GM19238 (cell line): Measurements from ENCODE around the gene DAO.
A peak's percentile ranks its signal among the peaks of the same experiment; 100 is the strongest.
"Not testable (repeated sequence)": the region's sequence is repeated elsewhere in the genome, so short reads cannot be mapped to it uniquely, and the experiment has no call there.

Source experiments
- DNase-seq: peaks from one replicate; pipeline ENCODE4 v3.0.0; 2011; ENCODE audit warnings: low spot score; ENCODE audit not compliant: insufficient read length

DAO gene

DNA sequence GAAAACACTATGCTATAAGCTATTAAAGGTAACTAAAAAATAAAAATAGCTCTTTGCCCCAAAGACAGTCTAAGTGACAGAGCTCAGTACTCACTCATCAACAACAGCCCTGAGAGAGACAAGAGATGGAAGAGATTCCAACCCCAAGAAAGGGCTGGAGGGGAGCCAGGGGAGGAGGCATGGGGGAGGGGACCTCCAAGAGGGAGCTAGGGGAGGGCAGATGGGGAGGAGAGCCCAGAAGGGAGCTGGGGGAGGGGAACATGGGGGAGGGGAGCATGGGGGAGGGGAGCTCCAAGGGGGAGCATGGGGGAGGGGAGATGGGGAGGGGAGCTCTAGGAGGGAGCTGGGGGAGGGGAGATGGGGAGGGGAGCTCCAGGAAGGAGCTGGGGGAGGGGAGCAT is 30.2 kb upstream of the DAO start:
- no peak for DNase-seq

DNA sequence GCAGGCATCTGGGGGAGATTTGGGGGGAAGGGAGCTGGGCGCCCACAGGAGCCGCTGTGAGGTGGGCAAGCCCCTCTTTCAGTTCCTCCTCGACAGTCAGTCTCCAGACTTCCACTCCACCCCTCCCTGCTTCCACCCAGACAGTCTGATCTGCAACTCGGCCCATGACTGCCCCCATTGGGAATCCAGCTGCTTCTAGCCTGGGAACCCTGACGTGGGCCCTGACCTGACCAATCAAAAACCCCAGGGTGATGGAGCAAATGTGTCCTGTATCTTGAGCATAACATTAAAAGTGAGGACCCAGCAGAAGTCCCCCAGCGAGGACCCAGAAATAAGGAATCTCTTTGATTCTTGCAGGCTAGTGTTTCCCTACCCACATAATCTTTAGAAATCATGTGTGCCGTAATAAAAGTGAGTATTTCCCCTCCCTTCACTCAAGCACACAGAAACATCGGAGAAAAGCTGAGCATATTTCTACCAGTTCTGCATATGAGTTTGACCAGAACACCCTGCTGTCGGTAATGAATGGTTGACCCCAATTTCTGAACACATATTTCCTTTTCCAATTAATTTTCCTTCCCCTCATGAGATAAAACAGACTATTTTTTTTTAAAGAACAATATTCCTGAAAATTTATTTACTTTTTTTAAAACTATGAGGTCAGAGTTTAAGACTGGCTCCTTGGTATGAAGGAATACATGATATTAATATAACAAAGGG is 28.9 kb upstream of the DAO start:
- peak; percentile 71 for DNase-seq

DNA sequence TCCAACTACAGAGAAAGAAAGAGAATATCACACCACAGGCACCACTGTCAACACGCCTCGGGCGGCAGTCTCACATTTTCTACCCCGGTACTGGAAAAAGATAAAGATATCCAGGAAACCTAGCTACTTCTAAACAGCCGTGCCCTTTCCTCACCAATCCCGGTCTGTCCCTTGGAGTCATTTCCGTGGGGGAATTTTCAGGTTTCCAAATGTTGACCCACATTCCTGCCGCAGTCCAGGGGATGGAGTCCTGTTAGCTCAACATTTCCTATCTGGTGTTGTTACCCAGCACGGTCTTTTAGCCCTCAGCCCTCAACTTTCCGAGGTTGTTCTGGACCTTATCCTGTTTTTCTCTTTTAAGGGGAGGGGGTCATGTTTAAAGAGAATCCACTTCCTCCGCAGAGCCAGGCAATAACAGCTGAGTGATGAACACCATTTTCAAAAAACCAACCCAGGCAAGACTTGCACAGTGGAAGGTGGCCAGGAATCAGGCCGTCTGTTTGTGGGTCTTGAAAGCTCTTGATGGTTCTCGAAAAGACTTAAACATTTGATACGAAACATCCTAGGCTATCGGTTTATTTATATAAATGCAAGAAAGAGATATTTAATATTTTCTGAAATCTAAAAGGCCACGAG is 27.1 kb upstream of the DAO start:
- DNase-seq, result no peak

DNA sequence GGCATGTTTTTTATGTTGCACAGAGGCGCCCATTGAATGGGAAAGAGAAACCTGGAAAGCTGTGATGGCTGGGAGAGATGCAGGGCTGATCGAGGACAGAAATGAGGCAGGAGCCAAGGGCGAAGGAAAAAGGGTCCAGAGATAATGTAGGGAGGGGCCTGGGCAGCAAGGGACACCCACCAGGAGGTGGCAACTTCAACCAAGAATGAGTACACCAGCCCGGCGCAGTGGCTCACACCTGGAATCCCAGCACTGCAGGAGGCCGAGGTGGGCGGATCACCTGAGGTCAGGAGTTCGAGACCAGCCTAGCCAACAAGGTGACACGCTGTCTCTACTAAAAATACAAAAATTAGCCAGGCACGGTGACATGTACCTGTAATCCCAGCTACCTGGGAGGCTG is 26.5 kb upstream of the DAO start:
- DNase-seq, result no peak

DNA sequence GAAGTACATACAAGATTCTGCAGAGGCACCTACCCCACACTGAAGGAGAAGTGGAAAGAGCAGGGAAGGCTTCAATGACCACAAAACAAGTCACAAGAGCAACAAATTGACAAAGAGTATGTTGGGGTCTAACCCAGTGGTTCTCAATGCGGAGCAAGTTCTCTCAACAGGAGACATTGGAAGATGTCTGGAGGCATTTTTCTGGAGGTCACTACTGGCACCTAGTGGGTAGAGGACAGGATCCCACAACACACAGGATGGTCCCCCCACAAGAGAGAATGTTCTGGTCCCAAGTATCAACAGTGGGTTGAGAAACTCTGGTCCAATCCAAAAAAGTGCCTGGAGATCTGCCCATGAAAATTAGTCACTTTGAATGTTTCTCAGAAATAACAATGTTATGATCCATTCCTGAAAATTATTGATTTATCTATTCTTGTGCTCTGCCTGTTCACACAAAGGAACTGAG is 25.9 kb upstream of the DAO start:
- DNase-seq, result no peak

DNA sequence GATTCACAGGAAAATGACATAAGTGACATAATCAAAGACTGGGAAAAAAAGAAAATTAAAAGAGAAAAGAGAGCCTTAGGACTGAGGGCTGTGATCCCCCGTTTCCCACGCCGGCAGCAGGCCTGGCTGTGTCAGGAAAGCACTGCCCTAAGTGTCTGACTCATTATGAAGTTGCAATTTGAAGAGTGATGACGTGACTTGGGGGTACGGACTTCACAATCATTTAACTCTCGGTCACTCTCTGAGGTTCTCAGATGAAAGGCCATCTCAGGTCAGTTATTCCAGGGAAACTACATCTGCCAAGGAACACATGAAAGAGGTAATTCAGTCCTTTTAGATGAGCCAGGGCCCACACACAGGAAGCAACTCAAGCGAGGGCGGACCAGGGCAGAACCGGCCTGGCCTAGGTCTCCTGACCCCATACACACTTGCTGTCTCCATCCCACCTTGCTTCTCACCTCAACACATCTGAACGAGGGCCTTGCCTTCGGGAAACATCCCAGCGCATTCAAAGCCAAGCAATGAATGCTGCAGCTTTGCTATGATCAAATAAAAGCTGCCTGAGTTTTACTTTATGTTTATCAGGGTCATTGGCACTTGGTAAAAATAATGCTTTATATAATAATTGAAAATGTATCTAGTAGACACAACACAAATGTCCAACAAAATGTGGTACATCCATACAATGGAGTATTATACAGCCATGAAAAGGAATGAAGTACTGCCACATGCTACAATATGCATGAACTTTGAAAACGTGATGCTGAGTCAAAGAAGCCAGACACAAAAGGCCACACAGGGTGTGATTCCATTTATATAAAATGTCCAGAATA is 25.2 kb upstream of the DAO start:
- DNase-seq, result no peak

DNA sequence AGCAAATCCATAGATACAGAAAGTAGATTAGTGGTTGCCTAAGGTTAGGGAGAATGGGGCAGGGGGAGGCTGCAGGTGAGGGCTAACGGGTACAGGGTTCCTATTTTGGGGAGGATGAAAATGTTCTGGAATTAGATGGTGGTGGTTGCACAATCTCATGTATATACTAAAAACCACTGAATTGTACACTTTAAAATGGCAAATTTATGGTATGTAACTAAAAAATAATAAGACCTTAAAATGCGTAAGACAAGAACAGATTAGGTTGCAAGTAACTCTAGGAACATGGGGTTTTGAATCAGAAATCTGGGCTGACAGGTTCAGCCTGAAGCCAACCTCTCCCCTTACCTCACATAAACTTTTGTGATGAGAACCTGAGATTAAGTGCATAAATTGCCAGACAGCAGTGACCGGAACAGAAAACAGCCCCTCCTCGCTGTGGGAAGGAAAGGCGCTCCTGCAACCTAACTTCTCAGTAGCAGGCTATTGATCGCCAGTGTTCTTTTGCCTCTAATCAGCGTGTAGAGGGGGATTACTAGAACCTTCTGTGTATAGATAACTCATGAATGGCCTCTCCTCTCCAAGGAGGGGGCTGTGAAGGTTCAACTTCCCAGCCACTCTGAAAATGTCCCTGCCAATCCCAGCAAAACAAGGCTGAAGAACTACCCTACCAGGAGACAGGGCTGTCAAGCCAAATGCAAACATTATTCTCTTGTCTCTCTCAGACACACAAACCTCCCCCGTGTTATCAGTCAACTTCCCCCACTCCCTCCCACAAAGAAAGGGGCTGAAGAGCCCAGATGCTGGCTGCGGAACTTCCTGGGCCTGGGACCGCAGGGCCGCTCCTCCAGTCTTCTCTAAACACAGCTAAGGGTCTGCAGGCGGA is 24.4 kb upstream of the DAO start:
- DNase-seq, result no peak

DNA sequence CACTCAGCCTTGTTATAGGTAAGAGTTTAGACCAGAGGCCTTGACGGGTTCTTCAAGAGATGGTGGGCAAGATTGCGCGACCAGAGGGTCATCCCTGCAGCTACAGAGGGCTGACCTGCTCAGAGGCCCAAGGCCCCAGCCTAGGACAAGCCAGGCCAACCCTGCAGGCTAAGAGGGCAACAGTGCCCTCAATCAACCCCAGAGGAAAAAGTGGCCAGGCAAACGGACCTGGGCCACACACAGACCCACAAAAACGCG is 23.8 kb upstream of the DAO start:
- no peak for DNase-seq

DNA sequence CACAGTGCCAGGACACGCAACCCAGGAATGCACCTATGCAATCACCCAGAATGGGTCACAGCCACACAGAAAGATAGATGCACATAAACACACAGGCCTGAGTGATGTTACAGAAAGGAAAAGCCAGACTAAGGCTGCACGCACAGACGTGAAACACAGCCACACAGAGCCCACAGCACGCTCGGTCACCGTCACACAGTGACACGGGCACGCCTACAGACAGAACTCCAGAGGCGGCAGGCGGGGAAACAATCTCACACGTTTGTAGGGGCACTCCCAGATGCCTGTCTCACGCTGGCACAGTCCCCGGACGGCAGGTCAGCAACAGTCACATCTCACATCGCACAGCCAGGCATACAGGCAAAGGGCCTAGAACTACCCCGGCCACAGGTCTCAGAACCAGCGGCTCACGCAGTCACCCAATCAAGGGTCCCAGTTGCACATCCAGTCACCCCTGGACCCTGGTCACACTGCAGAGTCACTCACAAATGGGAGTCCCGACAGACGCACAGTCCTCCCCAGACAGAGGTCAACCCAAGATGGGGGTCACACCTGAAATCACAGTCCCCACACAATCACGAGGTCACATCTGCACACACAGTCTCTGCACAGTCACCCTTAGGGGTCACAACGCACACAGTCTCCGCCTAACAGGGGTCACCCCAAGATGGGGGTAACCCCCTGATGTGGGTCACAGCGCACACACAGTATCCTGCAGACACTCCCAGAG is 23.3 kb upstream of the DAO start:
- no peak for DNase-seq

DNA sequence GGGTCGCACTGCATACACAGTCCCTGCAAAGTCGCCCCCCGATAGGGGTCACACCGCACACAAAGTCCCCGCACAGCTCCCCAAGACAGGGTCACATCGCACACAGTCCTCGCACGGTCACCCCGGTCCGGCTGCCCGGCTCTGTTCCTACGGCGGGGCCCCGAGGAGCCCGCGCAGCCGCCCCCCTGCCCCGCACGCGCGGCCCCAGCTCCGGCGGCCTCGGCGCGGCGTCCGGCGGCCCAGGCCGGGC is 22.8 kb upstream of the DAO start:
- DNase-seq, result no peak

DNA sequence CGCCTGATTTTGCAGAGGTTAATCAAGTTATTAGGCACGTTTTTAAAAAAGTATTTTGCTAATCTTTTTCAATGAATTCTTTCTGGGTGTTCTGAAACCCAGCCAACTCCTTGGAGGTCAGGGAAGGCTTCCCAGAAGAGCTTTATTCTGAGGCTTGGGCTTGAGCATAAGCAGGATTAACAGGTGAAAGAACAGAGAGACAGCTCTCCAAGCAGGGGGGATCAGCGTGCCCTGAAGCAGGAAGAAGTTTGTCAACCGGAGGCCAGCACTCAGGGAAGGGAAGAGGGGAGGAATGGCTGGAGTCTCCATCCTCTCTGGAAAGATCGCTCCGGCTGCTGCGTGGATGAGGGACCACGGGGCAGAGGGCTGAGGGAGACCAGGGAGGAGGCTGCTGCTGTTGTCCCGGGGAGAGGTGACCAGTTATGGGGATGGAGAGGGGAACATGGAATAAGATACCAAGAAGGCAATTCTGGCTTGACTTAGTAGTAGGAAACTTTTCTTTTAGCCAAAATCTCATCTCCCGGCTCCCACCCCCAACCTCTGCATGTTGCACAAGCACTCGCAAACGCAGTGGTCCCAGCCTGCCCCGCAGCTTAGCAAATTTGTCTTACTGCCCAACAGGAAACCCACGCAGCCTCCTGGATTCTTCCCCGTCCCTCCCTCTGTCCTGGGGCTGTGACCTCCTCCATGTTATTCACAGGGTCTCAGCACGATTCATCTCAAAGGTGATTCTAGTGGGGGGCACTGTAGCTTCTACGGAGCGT is 21.4 kb upstream of the DAO start:
- no peak for DNase-seq

DNA sequence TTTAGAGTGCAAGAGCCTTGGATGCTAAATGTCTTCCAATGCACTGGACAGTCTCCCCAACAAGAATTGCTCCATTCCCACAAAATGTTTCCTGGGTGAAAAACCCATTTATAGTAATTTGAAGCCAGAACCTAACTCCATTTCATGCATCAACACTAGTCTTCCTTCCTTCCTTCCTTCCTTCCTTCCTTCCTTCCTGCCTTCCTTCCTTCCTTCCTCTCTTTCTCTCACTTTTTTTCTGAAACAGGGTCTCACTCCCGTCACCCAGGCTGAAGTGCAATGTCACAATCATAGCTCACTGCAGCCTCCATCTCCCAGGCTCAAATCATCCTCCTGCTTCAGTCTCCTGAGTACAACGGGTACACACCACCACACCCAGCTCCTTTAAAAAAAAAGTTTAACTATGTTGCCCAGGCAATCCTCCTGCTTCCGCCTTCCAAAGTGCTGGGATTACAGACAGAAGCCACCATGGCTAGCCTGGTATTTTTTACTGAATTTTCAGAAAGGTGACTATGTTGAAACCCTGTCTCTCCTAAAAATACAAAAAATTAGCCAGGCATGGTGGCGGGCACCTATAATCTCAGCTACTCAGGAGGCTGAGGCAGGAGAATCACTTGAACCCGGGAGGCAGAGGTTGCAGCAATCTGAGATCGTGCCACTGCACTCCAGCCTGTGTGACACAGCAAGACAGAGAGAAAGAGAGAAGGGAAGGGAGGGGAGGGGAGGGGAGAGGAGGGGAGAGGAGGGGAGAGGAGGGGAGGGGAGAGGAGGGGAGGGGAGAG is 20.6 kb upstream of the DAO start:
- not testable (repeated sequence) for DNase-seq

DNA sequence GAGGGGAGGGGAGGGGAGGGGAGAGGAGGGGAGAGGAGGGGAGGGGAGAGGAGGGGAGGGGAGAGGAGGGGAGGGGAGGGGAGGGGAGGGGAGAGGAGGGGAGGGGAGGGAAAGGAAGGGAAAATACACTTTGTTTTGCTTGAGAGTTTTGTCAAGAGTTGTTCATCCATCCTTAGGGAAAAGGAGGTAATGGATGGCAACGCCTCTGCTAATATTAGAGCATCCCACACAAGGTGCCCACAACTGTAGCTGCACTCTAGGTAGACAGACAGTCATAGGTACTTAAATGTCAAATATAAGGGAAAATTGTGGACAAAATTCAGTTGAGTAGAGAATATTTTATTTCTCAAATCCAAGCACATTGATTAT is 20.0 kb upstream of the DAO start:
- no peak for DNase-seq

DNA sequence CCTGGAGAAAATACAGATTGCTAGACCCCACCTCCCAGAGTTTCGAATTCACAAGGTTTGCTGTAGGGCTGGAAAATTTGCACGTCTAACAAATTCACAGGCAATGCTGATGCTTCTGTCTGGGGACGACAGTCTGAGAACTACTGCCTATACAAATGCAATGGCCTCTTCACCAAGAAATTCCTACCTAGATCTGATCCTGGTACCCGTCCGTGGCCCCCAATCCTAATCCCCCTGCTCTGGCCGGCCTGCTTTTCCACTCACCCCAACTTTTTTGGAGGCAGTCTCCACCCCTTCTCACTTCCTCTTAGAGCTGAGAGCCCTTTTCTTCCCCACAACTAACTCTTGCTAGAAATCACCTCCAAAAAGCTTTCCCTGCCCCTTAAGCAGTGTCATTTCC is 19.4 kb upstream of the DAO start:
- no peak for DNase-seq

DNA sequence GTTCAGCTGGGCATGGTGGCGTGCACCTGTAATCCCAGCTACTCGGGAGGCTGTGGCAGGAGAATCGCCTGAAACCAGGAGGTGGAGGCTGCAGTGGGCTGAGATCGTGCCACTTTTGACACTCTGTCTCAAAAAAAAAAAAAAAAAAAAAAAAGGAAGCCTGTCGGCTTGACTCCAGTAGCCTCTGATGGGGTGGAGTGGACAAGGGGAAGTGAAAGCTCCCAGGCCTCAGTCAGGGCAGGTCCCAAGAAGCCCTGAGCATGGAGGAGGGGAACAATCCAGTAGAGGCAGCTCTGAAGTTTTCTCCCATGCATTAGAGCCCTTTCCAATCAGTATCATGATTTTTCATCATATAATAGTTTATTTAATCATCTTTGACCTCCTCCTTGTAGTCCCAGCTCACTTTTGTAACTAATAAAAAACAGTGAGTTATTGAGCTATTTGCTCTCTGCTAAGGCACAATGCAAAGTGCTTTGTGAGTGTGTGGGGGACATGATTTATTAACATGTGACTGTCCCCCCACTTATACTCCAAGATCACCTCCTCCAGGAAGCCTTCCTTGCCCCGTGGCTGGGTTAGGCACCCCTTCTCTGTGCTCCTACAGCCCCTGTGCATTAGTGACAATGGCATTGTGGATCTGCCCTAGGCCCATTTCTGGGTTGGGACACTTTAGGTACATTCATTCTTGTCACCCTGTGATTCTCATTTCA is 17.9 kb upstream of the DAO start:
- no peak for DNase-seq

DNA sequence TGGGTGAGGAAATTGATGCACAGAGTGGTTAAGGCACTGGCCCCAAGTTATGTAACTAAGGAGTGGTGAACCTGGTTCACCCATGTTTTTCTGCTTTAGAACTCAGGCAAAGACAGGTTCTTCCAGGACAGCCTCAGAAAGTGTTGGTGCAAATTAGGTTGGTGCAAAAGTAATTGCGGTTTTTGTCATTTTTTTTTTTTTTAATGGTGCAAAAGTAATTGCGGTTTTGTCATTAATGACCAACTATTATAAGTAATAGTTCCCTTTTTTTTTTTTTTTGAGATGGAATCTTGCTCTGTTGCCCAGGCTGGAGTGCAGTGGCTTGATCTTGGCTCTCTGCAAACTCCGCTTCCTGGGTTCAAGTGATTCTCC is 17.3 kb upstream of the DAO start:
- DNase-seq, result no peak

DNA sequence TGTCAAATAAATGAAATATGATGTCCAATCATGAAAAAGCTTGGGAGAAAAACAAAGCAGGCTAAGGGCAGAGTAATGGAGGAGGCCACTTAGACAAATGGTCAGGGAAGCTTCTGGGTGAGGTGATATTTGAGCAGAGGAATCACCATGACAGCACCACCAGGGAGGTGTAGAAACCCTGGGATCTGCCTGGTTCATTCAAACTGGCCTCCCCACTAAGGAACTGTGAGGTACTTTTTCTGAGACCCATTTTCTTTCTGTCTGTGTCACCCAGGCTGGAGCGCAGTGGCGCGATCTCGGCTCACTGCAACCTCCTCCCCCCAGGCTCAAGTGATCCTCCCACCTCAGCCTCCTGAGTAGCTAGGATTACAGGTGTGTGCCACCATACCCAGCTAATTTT is 14.7 kb upstream of the DAO start:
- no peak for DNase-seq

DNA sequence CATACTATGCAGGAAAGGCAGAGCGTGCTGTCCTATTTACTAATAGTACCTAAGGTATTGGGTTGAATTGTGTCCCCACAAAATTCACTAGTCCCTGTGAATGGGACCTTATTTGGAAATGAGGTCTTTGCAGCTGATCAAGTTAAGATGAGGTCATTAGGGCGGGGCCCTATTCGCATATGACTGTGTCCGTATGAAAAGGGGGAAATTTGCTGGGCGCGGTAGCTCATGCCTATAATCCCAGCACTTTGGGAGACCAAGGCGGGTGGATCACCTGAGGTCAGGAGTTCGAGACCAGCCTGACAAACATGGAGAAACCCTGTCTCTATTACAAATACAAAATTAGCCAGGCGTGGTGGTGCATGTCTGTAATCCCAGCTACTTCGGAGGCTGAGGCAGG is 13.8 kb upstream of the DAO start:
- not testable (repeated sequence) for DNase-seq

DNA sequence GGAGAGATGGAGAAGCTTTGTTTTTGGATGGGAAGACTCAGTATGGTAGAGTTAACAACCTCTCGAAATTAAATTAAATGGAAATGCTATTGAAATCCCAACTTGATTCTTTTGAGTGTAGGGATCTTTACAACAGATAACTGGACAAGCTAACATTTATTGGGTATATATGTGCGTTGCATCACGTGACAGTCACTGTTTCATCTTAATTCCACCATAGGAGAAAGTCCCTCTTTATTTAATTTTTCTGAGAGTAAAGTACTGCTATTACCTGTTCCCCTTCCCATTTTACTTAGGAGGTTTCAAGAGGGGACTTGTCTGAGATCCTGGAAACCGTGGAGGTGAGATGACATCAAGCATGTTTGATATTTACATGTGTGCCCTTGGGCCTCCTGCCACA is 11.1 kb upstream of the DAO start:
- DNase-seq, result no peak
